Measurements from ENCODE around the gene FAM221B.

Gene FAM221B, protein sequence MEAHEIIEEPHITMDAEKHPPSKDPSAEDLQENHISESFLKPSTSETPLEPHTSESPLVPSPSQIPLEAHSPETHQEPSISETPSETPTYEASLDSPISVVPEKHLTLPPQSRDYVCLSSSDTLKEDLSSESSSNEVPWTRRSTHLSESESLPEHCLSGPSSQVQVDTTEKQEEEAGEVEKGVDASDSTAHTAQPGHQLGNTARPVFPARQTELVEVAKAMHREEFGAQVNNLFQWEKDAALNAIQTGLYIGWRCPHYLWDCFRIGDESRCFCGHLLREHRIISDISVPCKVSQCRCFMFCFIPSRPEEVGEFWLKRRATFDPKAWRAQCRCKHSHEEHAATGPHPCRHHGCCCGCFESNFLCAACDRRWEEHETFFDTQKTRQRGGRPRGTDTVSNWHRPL

DNA sequence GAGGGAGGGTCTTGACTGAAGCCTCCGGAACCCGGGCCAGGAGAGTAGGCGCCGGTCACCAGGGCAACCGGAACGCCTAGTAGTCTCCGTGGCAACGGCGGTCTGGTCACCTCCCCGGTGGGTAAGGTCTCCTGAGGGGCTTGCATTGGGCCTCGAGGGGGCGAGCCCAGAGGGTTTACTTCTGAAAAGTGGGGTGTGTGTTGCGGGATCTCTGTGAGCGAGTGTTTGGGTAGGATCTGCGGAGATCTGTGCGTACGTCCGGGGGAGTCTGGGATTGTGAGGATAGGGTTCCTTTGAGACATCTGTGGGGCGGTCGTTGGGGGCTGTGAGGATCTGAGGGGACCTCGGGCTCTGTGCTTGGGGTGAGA is at the start of gene FAM221B:
TSS of gene FAM221B (minus strand) at position 17 of the 368 bp plus-strand sequence. CDS start 2,571 bp downstream, outside the sequence.
- DNase-seq = no peak

- DNase-seq = no peak
Observed at GRCh38 chr9:35872505-35872904, 44.0 kb upstream of the FAM221B start.

DNA sequence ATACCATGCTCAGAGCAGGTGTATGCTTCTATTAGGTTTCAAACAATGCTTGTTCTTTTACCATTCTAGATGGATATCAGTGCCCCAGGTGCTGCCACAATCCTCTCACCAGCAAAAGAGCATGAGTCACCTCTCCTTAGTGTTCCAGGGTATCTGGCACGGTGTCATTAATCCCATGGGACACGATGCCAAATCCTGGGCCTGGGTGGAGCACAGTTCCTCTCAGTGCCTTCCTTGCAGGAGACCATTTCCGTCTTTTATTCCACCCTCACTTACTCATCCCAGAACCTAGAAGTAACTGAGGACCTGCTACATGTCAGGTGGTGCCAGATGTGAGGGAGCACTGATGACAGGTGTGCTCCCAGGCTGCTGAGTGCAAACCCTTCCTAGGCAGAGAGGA is 43.0 kb upstream of the FAM221B start:
- no peak for DNase-seq

- DNase-seq = no peak
Observed at GRCh38 chr9:35870351-35870923, 41.9 kb upstream of the FAM221B start, which contains the start of gene OR13J1. Gene OR13J1, minus strand, starts transcription at chr9:35870401. Its CDS starts 0 bp downstream, at chr9:35870401.

DNA sequence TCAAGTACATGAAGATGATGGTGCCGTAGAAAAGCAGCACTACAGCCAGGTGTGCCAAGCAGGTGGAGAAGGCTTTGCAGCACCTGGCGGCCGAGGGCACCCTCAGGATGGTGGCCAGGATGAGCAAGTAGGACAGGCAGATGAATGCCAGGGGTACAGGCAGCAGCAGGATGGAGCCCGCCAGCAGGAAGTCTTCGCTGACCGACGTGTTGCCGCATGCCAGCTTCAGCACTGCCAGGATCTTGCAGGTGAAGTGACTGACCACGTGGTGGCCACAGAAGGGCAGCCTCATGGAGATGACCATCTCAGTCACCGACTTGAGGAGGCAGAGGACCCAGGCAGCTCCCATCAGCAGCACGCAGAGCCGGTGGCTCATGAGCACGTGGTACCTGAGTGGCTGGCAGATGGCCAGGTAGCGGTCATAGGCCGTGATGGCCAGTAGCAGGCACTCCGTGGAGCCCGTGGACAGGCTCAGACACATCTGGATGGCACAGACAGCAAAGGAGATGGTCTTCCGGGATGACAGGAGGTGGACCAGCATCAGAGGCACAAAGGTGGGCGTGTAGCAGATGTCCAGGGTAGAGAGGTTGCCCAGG is 41.2 kb upstream of the FAM221B start:
- DNase-seq = no peak

GRCh38 chr9:35868933-35869332 is 40.4 kb upstream of the FAM221B start:
- no peak for DNase-seq

DNA sequence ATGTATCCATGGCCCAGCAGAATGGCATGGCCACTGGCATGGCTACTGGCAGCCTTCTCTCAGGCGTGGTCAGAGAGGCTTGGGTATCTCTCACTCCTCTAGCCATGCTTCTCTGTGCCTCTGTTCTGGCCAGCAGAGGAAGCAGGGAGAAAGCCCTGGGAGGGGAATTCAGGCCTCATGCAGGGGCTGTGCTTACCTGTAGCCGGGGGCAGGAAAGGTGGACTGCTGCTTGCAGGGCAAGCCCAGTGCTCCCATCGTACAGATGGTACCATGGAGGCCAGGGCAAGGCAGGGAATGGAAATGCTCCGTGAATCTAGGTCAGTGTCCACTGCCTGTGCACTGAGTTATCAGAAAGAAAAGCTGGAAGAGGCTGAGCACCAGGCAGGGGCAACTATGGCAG is 39.0 kb upstream of the FAM221B start:
- DNase-seq = no peak

GRCh38 chr9:35864695-35865255 is 36.2 kb upstream of the FAM221B start:
- no peak for DNase-seq

GRCh38 chr9:35863583-35863982 is 35.1 kb upstream of the FAM221B start:
- DNase-seq = no peak

DNA sequence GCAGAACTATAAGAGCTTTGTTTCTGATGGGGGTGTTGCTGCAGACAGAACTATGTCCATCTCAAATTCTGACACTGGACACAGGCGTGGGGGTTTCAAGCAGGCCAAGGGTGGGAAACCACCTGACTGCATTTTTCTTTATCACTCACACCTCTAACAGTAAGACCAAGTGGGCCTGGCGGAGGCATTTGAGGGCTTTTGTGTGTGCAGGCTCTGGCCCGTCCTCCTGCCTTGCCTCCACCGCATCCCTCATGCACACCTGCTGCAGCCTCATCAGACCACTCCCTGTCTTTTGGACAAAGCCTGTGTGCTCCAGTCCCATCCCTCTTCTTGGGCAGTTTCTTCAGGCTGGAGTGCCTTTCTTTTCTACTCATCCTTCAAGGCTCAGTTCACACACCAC is 33.8 kb upstream of the FAM221B start:
- DNase-seq = no peak

GRCh38 chr9:35861161-35861897 is 32.8 kb upstream of the FAM221B start:
- no peak for DNase-seq

DNA sequence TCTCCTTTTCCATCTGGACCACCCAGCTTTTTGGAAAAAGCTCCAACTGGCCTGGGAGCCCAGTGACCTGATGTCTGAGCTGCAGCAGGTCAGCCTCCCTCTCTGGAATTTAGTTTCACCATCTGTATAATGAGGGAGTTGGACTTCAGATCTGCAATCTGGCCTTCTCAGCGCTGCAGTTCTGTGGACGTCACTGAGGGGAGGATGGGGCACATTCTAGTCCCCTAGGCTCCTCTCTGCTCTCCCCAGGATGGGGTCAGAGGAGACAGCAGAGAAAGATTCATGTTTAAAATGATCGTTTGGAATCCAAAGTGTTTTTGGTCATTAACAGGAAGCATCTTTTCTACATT is 31.4 kb upstream of the FAM221B start:
- no peak for DNase-seq

GRCh38 chr9:35859310-35859989 is 30.9 kb upstream of the FAM221B start:
- no peak for DNase-seq

DNA sequence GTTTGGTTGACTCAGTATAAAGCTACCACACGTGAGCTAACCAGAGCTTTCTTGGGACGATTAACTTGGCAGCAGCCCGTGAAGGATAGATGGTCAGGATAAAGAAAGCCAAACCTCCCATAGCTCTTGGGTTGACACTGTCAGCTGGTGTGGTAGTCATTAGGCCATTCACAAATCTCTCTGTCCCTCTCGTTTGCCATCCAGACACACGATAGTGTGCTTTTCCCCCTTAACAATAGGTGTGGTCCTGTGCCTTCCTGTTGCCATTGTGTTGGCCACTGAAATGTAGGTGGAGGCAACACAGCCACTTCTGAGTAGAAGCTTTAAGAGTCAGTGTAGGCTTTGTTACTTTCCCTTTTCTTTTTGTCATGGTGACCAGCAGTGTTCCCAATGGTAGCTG is 29.9 kb upstream of the FAM221B start:
- DNase-seq = no peak

GRCh38 chr9:35856882-35857281 is 28.4 kb upstream of the FAM221B start:
- no peak for DNase-seq

- DNase-seq = no peak
Observed at GRCh38 chr9:35856206-35856605, 27.7 kb upstream of the FAM221B start.

- DNase-seq = no peak
Observed at GRCh38 chr9:35854091-35854762, 25.7 kb upstream of the FAM221B start.

- no peak for DNase-seq
Observed at GRCh38 chr9:35852876-35853865, 24.6 kb upstream of the FAM221B start.

GRCh38 chr9:35852267-35852815 is 23.8 kb upstream of the FAM221B start:
- DNase-seq = no peak

GRCh38 chr9:35847792-35848572 is 19.4 kb upstream of the FAM221B start:
- no peak for DNase-seq

All from GF-D8 (cell line).